Neutrophil (primary cell): ENCODE data around the gene SASH1.

Experiments
- H3K27ac ChIP-seq: fragments of 200-600 bp; sonication (generic); 2 replicates; pipeline ENCODE4 v1.5.1; 2016; ENCODE audit warnings: mild to moderate bottlenecking, moderate library complexity
- H3K27me3 ChIP-seq: fragments of 200-600 bp; sonication (generic); 2 replicates; pipeline ENCODE4 v1.6.0; 2016; ENCODE audit warnings: mild to moderate bottlenecking
- H3K36me3 ChIP-seq: fragments of 200-600 bp; sonication (generic); 2 replicates; pipeline ENCODE4 v1.5.1; 2017
- H3K4me1 ChIP-seq, 2 experiments: fragments of 200-600 bp in 1 of 2; sonication (generic) in 1 of 2; 1 replicate in 1 of 2; 2 replicates in 1 of 2; pipeline versions ENCODE4 v1.5.1 to v1.6.1; 2013 to 2016; ENCODE audit warnings: low read depth in 1 of 2, low read length in 1 of 2, mild to moderate bottlenecking in 1 of 2, moderate library complexity in 1 of 2; ENCODE audit not compliant: control insufficient read depth in 1 of 2, insufficient read depth in 1 of 2
- H3K4me3 ChIP-seq, 2 experiments: fragments of 200-600 bp in 1 of 2; sonication (generic) in 1 of 2; 1 replicate in 1 of 2; 2 replicates in 1 of 2; pipeline ENCODE4 v1.5.1; 2013 to 2016; ENCODE audit warnings: low read depth in 1 of 2, low read length in 1 of 2, mild to moderate bottlenecking in 1 of 2, moderate library complexity in 1 of 2
- H3K9me3 ChIP-seq: fragments of 200-600 bp; sonication (generic); 2 replicates; pipeline ENCODE4 v1.5.1; 2016
- TF ChIP-seq, protein P1 (sequence below): fragments of 200-600 bp; sonication (generic); IDR thresholded peaks from 2 replicates; pipeline ENCODE4 v1.5.1; 2016; ENCODE audit warnings: antibody characterized with exemption

Gene SASH1

DNA sequence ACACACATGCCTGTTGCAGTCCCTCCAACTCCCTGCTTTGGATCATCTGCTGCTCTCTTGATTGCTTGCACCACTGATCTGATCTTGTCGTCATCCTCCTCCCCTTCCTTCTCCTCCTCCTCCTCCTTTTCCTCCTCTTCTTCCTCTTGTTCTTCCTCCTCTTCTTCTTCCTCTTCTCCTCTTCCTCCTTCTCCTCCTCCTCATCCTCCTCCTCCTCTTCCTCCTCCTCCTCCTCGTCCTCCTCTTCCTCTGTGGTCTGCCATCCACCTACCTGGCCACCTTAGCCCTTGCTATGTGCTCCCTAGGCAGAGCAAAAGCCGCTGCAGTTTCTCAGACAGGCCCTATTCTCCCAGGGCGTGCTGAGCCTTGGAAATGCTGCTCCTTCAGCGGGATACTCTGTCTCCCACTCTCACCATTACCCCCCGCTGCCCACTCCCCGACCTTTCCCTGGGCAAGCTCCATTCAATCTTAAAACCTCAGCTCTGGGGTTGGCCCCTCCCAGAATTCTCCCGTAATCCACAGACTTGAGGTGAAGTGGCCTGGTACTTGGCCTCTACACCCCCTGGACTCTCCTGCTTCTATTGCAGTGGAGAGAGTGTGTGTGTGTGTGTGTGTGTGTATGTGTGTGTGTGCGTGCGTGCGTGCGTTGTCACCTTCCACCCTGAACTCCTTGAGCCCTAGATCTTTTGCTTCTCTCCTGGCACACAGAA is 105.0 kb downstream of the SASH1 start:
- TF ChIP-seq, protein P1, sequence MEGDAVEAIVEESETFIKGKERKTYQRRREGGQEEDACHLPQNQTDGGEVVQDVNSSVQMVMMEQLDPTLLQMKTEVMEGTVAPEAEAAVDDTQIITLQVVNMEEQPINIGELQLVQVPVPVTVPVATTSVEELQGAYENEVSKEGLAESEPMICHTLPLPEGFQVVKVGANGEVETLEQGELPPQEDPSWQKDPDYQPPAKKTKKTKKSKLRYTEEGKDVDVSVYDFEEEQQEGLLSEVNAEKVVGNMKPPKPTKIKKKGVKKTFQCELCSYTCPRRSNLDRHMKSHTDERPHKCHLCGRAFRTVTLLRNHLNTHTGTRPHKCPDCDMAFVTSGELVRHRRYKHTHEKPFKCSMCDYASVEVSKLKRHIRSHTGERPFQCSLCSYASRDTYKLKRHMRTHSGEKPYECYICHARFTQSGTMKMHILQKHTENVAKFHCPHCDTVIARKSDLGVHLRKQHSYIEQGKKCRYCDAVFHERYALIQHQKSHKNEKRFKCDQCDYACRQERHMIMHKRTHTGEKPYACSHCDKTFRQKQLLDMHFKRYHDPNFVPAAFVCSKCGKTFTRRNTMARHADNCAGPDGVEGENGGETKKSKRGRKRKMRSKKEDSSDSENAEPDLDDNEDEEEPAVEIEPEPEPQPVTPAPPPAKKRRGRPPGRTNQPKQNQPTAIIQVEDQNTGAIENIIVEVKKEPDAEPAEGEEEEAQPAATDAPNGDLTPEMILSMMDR, result no peak
- no peak overlapping the region for H3K27ac ChIP-seq
- no peaks in the 10 kb centered on the region for H3K36me3 ChIP-seq
- no peak overlapping the region for H3K4me3 ChIP-seq
- H3K27me3 ChIP-seq, result no peaks in the 10 kb centered on the region
- no peaks in the 10 kb centered on the region for H3K9me3 ChIP-seq
- no peaks in the 10 kb centered on the region for H3K4me1 ChIP-seq

DNA sequence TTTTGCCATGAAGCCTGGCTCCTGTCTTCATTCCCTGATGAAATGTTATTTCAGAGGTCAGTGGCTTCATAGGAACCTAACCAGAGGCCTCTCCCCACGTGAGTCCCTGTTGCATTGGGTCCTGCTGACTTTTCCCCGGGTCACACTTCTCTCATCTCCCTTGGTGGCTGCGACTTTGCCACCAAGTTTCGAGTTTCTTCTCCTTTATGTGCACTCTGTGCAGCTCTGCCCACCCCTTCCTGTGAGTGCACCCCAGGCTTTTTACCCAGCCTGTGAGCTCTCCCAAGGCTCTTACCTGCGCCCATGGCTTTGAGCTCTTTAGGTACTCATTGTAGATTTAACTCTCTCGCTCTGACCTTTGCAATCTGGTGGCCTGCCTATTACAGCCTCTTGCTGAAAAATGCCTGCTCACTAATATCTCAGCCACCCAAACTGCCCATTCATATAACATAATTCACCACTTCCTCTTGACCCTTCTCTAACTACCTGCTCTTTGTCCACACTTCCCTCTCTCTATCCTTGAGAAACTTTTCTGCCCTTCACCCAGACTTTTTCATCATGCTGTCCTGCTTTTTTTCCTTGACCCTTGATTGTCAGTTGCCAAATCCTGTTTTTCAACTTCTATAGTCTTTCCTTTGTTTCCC is 105.9 kb downstream of the SASH1 start:
- Histone ChIP-seq H3K9me3 (no peaks in the 10 kb centered on the region), H3K27ac (no peak overlapping the region), H3K36me3 (no peaks in the 10 kb centered on the region), H3K27me3 (no peaks in the 10 kb centered on the region), H3K4me1 (no peaks in the 10 kb centered on the region), H3K4me3 (no peak overlapping the region)
- TF ChIP-seq, protein P1, result no peak

DNA sequence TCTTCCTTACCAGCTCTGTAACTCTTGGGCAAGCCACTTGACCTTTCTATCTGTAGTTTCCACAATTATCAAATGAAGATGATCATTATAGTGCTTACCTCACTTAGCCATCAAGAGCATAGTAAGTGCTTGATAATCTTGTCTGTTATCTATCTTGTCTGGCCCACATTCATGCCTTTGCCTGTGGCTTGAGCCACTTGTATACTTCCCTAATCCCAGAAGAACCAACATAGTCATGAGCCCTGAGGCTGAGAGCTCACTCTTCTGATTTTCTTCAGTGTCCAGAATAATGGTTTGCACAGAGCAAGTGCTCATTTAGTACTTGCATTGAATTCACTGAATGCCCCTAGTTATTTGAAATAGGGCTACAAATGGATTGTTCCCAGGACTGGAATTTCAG is 108.2 kb downstream of the SASH1 start:
- Histone ChIP-seq H3K36me3 (no peaks in the 10 kb centered on the region), H3K4me3 (no peak overlapping the region), H3K27ac (no peak overlapping the region), H3K9me3 (no peaks in the 10 kb centered on the region), H3K4me1 (no peaks in the 10 kb centered on the region), H3K27me3 (no peaks in the 10 kb centered on the region)
- TF ChIP-seq, protein P1, result no peak

GRCh38 chr6:148451690-148452089 is 109.1 kb downstream of the SASH1 start:
- H3K27ac ChIP-seq, result no peak overlapping the region

DNA sequence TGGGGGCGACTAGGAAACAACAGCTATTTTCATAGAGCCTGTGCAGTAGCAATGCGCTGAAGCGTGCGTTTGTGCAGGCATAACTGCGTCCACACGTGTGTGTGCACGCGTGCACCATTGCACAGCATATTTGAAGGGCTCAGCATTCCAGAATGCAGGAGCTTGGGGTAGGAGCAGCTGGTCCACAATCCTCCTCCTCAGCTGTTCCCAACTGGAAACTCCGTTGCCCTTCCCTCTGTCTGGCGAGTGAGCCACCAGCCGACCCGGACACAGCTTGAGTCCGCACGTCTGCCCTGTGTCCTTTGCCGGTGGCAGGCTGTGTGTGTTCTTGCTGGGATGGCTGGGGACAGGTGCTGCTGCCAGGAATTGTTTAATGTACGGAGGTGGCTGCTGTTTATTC is 110.2 kb downstream of the SASH1 start:
- no peak overlapping the region for H3K27ac ChIP-seq
- TF ChIP-seq, protein P1, result no peak
- H3K9me3 ChIP-seq, result no peaks in the 10 kb centered on the region
- H3K4me3 ChIP-seq, result no peak overlapping the region
- H3K36me3 ChIP-seq, result no peaks in the 10 kb centered on the region
- H3K27me3 ChIP-seq, result no peaks in the 10 kb centered on the region
- H3K4me1 ChIP-seq, result no peaks in the 10 kb centered on the region

More at GRCh38 chr6:148451690-148452089, 109.1 kb downstream of the SASH1 start:
- no peaks in the 10 kb centered on the region for H3K4me1 ChIP-seq
- no peaks in the 10 kb centered on the region for H3K27me3 ChIP-seq
- TF ChIP-seq, protein P1, result no peak
- H3K36me3 ChIP-seq, result no peaks in the 10 kb centered on the region
- H3K4me3 ChIP-seq, result no peak overlapping the region
- no peaks in the 10 kb centered on the region for H3K9me3 ChIP-seq
